Mammary epithelial cell (primary cell): ENCODE measurements around the gene FAM151A.

Source experiments
- EZH2 ChIP-seq: IDR thresholded peaks from 2 replicates; pipeline ENCODE4 v1.6.1; 2012; ENCODE audit warnings: low read length, inconsistent platforms, borderline replicate concordance
- TF ChIP-seq, protein P1 (sequence below), 2 donors: IDR thresholded peaks in 1 of 2; conservative IDR thresholded peaks in 1 of 2; 2 replicates each; pipeline ENCODE4 v1.5.1; 2011 to 2012; ENCODE audit warnings: inconsistent platforms in 2 of 2, low read length in 2 of 2, mild to moderate bottlenecking in 2 of 2, control low read depth in 1 of 2, low read depth in 1 of 2; ENCODE audit not compliant: insufficient read depth in 1 of 2; ENCODE audit errors: extremely low read depth in 1 of 2

DNA sequence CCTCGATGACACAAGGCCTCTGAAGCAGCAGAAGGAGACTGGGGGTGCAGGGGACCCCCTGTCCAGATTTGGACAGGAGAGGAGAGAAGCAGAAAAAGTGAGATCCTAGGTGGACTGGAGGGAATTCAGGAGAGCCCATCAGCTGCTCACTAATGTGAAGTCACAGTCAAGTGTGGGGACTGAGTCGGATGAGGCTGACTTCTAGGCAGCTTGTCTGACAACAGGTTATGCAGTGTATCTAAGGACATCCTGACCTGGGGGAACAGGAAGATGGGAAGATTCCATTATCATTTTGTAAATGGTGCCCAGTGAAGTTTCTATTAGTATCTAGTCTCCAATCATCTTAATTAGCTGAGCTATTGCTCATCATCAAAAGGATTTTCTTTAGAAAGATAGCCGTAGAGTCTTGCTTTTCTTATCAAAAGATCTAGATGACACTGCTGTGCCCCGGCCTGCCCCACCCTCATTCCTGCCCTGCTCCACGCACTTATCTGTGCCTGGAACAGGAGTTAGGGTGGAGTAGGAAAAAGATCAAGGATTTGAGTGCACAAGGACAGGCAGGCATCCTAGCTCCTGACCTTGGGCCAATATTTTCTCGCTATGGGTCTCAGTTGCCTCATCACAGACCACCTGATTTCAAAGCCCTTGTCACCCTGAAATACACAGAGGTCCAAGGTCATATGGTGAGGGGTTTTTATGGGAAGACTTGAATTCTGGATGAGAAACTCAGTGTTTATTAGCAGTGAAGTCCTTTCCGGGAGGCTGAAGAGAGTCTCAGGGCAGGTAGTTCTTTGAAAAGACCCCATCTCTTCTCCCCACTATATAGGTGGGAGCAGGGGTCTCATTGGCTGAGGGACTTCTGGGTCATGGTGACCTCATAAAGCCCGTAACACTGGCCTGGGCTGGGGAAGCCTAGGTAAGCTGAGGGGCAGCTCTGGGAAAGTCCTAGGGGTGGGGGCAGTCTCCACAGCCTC lies 17.8 kb upstream of the FAM151A start, which contains the start of gene MROH7:
- TF ChIP-seq, protein P1, sequence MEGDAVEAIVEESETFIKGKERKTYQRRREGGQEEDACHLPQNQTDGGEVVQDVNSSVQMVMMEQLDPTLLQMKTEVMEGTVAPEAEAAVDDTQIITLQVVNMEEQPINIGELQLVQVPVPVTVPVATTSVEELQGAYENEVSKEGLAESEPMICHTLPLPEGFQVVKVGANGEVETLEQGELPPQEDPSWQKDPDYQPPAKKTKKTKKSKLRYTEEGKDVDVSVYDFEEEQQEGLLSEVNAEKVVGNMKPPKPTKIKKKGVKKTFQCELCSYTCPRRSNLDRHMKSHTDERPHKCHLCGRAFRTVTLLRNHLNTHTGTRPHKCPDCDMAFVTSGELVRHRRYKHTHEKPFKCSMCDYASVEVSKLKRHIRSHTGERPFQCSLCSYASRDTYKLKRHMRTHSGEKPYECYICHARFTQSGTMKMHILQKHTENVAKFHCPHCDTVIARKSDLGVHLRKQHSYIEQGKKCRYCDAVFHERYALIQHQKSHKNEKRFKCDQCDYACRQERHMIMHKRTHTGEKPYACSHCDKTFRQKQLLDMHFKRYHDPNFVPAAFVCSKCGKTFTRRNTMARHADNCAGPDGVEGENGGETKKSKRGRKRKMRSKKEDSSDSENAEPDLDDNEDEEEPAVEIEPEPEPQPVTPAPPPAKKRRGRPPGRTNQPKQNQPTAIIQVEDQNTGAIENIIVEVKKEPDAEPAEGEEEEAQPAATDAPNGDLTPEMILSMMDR (conservative IDR thresholded peaks at IDR 0.05 in 1 of 2, IDR thresholded peaks at IDR 0.05 in 1 of 2; ENCODE audit: extremely low read depth in 1 of 2, insufficient read depth in 1 of 2, low read depth in 1 of 2, low read length in 2 of 2), result no peak
- no peak for TF ChIP-seq EZH2
